Spleen (tissue), 11 donors: Measurements from ENCODE around the gene RTN4RL2. TPM values are rescaled to one million over a fixed set of nuclear protein-coding genes. Genes with fewer than 3 reads are reported as not detected.

Experiments used
- DNase-seq: peaks from one replicate; pipeline ENCODE4 v3.0.0-alpha.2; 2020
- H3K27ac ChIP-seq, 8 donors: fragments of 200-600 bp; sonication (generic) in 7 of 8; 1 replicate in 4 of 8; 2 replicates in 4 of 8; pipeline versions ENCODE4 v1.5.0 to v1.8.0; 2016 to 2021; ENCODE audit warnings: inconsistent platforms in 4 of 8, mild to moderate bottlenecking in 4 of 8, moderate library complexity in 1 of 8
- H3K27me3 ChIP-seq, 7 donors: fragments of 200-600 bp; sonication (generic) in 6 of 7; replicated peaks in 1 of 7; 1 replicate in 4 of 7; 2 replicates in 3 of 7; pipeline versions ENCODE4 v1.5.0 to v1.8.0; 2016 to 2021; ENCODE audit warnings: inconsistent platforms in 3 of 7, mild to moderate bottlenecking in 1 of 7
- H3K36me3 ChIP-seq, 6 donors: fragments of 200-600 bp; sonication (generic) in 5 of 6; 1 replicate in 4 of 6; 2 replicates in 2 of 6; pipeline versions ENCODE4 v1.5.0 to v1.8.0; 2016 to 2021; ENCODE audit warnings: inconsistent platforms in 2 of 6
- H3K4me1 ChIP-seq, 6 donors: fragments of 200-600 bp; sonication (generic) in 5 of 6; 1 replicate in 3 of 6; 2 replicates in 3 of 6; pipeline versions ENCODE4 v1.5.0 to v1.8.0; 2016 to 2021; ENCODE audit warnings: inconsistent platforms in 3 of 6
- H3K4me3 ChIP-seq, 8 donors: fragments of 200-600 bp; sonication (generic) in 7 of 8; 1 replicate in 4 of 8; 2 replicates in 4 of 8; pipeline versions ENCODE4 v1.5.0 to v1.8.0; 2016 to 2021; ENCODE audit warnings: inconsistent platforms in 4 of 8, mild to moderate bottlenecking in 4 of 8, moderate library complexity in 2 of 8
- H3K9me3 ChIP-seq, 8 donors: fragments of 200-600 bp; sonication (generic) in 7 of 8; 1 replicate in 4 of 8; 2 replicates in 4 of 8; pipeline versions ENCODE4 v1.5.0 to v1.8.0; 2016 to 2021; ENCODE audit warnings: inconsistent platforms in 4 of 8
- POLR2A ChIP-seq, 3 donors: fragments of 450-650 bp; IDR thresholded peaks; one replicate each; pipeline ENCODE4 v1.5.1; 2017; ENCODE audit warnings: antibody characterized with exemption in 3 of 3, mild to moderate bottlenecking in 1 of 3
- POLR2AphosphoS5 ChIP-seq, 3 donors: sonication (generic); formaldehyde crosslinking; IDR thresholded peaks; one replicate each; pipeline ENCODE4 v1.5.1; 2017; ENCODE audit warnings: antibody characterized with exemption in 3 of 3
- WGBS, 5 donors: extraction: QIAGEN DNeasy Blood & Tissue Kit in 3 of 5; methylation state at CpG; one replicate each; pipeline versions ENCODE4 v1.1.5 to v1.1.7; 2013 to 2018; 5-methylcytosine and 5-hydroxymethylcytosine counted together
- intact Hi-C: fragments of 100-400 bp; cut with DNase I; formaldehyde crosslinking; loops from one replicate; pipeline ENCODE4 v1.15.0; 2023; ENCODE audit warnings: low total_unique reads
- polyA plus RNA-seq, 3 donors: library from polyadenylated mRNA; stranded (reverse); fragments of 200-250 nt; gene quantifications; one replicate each; pipeline ENCODE4 v1.2.1, GENCODE V29; 2013
- total RNA-seq, 7 donors: library from RNA; depleted of rRNA in 3 of 7; stranded (reverse); fragments of >200 nt in 3 of 7; fragmentation: NEBNext Ultra II Directional in 4 of 7; extraction: Animal tissue kit (Norgen Biotek cat#: 25700) in 4 of 7; gene quantifications; one replicate each; pipeline versions ENCODE4 v1.1.0 to v1.2.1, GENCODE V29; 2016 to 2021
- TF ChIP-seq, protein P1 (sequence below), 11 experiments: fragments of 200-600 bp in 7 of 11; fragments of 450-650 bp in 4 of 11; sonication (generic) in 4 of 11; IDR thresholded peaks in 8 of 11; conservative IDR thresholded peaks in 3 of 11; 1 replicate in 7 of 11; 2 replicates in 4 of 11; pipeline versions ENCODE4 v1.4.0 to v1.8.0; 2016 to 2021; ENCODE audit warnings: antibody characterized with exemption in 11 of 11, inconsistent platforms in 4 of 11, mild to moderate bottlenecking in 1 of 11
- donor health status: healthy with polysubstance abuse.
- donor health status: DM: no; HTN: no; CAD: no; lungs with moderate emphysema.
- donor health status: DM: no; HTN: no; CAD: no.
- donor health status: Bipolar disorder and iron deficiency.
- donor health status: healthy.
- donor health status: DM: no; HTN: no; CAD: no.
- donor health status: DM: yes; HTN: yes; CAD: no.

RTN4RL2 gene
- total and polyA plus RNA-seq, 10 donors: 0.15 to 2.0 (median 0.44) TPM

DNA sequence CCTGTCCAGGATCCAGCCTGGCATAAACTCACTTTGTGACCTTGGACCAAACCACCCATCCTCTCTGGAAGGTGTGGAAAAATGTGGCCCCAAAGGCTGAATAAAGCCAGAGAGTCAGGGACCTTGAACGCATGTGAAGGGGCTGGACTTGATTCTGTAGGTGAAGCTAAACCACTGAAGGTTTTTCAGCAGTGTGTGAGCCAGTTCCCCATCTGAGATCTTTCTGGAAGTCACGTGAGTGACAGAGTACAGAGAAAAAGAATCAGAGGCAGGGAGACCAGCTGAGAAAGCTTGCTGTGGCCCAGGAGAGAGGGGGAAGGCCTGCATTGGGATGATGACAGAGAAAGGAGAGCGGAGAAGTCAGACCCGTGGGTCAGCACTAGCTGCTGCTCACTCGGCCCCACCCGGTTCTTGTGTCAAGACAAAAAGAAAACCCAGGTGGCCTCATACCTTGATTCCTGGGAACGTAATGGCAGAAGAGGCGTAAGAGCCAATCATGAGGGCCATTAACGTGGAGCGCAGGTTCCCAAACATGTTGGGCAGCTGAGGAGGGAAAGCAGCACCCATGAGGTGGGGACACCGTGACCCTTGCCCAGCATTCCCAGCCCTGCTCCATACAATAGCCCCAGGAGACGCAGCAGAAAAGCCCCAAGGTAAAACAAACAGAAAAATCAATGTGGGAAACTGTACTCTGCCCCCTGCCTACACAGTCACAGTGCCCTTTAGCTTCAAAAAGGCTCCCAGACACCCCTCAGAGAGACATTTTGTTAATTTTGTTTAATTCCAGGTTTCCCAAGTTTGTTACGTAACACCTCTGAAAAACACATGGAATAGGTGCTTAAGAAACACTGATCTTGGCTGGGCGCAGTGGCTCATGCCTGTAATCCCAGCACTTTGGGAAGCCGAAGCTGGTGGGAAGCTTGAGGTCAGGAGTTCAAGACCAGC is 37.2 kb downstream of the RTN4RL2 start:
- Histone ChIP-seq H3K27me3 (no peaks in the 10 kb centered on the region), H3K27ac (peak overlapping the region in 2 of 8 donors; percentile 74 to 80), H3K4me3 (no peak overlapping the region), H3K36me3 (peaks cover 0 to 46% (median 0%) of the 10 kb centered on the region in 6 donors), H3K9me3 (no peaks in the 10 kb centered on the region), H3K4me1 (peaks cover 3 to 34% (median 23%) of the 10 kb centered on the region in 6 donors)
- no peak for DNase-seq
- intact Hi-C loops: no loop called here
- 92 to 95% (median 95%) methylated on average over 15 of the region's 15 CpGs for WGBS, 5 donors
- TF ChIP-seq POLR2AphosphoS5 (IDR thresholded peaks at IDR 0.05): no peak
- TF ChIP-seq, protein P1, sequence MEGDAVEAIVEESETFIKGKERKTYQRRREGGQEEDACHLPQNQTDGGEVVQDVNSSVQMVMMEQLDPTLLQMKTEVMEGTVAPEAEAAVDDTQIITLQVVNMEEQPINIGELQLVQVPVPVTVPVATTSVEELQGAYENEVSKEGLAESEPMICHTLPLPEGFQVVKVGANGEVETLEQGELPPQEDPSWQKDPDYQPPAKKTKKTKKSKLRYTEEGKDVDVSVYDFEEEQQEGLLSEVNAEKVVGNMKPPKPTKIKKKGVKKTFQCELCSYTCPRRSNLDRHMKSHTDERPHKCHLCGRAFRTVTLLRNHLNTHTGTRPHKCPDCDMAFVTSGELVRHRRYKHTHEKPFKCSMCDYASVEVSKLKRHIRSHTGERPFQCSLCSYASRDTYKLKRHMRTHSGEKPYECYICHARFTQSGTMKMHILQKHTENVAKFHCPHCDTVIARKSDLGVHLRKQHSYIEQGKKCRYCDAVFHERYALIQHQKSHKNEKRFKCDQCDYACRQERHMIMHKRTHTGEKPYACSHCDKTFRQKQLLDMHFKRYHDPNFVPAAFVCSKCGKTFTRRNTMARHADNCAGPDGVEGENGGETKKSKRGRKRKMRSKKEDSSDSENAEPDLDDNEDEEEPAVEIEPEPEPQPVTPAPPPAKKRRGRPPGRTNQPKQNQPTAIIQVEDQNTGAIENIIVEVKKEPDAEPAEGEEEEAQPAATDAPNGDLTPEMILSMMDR (IDR thresholded peaks at IDR 0.05 in 8 of 11, conservative IDR thresholded peaks at IDR 0.05 in 3 of 11): no peak
- TF ChIP-seq POLR2A (IDR thresholded peaks at IDR 0.05): no peak

DNA sequence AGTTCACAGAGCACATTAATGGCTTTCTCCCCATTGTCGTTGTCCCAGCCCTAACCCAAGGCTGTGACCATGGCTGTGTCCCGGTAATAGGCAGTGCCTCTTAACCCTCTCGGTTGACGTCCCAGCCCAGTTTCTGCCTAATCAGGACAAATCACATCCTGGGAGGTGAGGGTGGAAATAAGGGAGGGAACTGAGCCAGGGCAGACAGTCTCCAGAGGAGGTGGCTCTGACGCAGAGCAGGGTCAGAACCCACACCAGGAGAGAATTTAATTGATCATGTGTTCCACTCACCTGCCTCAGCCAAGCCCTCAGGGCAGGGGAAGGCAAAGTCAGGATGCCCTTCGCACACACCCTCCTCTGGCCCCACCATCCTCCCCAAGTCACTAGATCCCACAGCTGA is 38.2 kb downstream of the RTN4RL2 start:
- Histone ChIP-seq H3K9me3 (no peaks in the 10 kb centered on the region), H3K27me3 (no peaks in the 10 kb centered on the region), H3K4me1 (peaks cover 3 to 29% (median 20%) of the 10 kb centered on the region in 6 donors), H3K27ac (peak overlapping the region in 5 of 8 donors; percentile 55 to 80 (median 76)), H3K4me3 (no peak overlapping the region), H3K36me3 (peaks cover 0 to 45% (median 0%) of the 10 kb centered on the region in 6 donors)
- peak in 1 of 3 donors; percentile 64 for TF ChIP-seq POLR2AphosphoS5 (IDR thresholded peaks at IDR 0.05)
- TF ChIP-seq, protein P1 (IDR thresholded peaks at IDR 0.05 in 8 of 11, conservative IDR thresholded peaks at IDR 0.05 in 3 of 11): no peak
- 75 to 88% (median 81%) methylated on average over 6 of the region's 6 CpGs for WGBS, 5 donors
- intact Hi-C loops: no loop called here
- no peak for DNase-seq

DNA sequence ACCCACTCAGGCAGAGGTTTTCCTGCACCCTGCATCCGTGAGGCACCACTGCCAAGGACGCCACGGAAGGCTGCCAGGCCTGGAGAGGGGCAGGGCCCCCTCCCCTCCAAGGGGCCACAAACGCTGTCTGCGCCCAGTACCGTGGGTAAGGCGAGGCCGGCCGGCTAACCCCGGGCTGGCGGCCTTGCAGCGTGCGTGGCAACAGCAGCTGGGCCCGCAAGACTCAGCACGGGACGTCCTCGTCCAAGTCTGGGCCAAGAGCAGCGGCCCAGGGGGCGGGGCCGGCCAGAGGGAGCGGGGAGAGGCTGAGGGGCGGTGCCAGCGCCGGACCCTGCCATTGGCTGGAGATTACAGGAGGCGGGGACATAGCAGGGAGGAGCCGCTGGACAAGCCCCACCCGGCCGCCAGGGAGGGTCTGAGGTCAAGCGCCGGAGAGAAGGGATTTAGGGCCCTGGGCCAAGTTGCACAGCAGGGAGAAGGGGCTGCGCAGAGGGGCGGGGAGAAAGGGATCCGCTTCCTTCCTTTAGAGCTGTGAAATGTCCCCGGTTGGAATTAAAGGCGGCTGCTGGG is 39.2 kb downstream of the RTN4RL2 start:
- peak; percentile 95 for DNase-seq
- Histone ChIP-seq H3K4me1 (peaks cover 3 to 26% (median 17%) of the 10 kb centered on the region in 6 donors), H3K36me3 (peaks cover 0 to 45% (median 0%) of the 10 kb centered on the region in 6 donors), H3K9me3 (no peaks in the 10 kb centered on the region), H3K27me3 (no peaks in the 10 kb centered on the region), H3K4me3 (peak overlapping the region in 5 of 8 donors; percentile 6 to 56 (median 15)), H3K27ac (peak overlapping the region in 6 of 8 donors; percentile 48 to 80 (median 75))
- WGBS, 5 donors: 21 to 33% (median 29%) methylated on average over 33 to 35 of the region's 35 CpGs
- intact Hi-C loops: no loop called here
- peak; percentile 55 to 87 (median 83) for TF ChIP-seq POLR2AphosphoS5 (IDR thresholded peaks at IDR 0.05)
- no peak for TF ChIP-seq POLR2A (IDR thresholded peaks at IDR 0.05)
- TF ChIP-seq, protein P1 (IDR thresholded peaks at IDR 0.05 in 8 of 11, conservative IDR thresholded peaks at IDR 0.05 in 3 of 11): peak in 3 of 11 experiments; percentile 9 to 44 (median 43)
